ENCODE data around the gene EPHB4.
"Not testable (repeated sequence)": the region's sequence is repeated elsewhere in the genome, so short reads cannot be mapped to it uniquely, and the experiment has no call there.

Gene EPHB4

DNA sequence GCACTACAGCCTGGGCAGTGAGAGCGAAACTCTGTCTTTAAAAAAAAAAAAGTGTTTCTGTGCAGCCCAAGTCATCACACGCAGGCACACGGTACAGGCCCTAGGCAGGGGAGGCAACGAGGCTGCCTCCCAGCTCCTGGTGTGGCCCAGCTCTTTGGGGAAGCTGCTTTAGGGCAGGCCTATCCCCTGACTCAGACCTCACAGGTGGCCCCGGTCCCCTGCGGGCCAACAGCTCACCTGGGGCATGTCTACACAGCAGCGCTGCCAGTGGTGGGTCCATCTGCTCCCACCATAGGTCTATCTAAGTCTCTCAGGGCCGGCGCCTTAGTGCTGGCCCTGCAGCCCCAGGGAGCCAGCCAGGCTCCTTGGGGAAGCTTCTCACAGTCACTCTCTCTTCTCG, 62.5 kb downstream of the EPHB4 start:
- no peak for DNase-seq (ENCODE audit: low spot score)
- no peak overlapping the region for H3K27ac ChIP-seq
- TF ChIP-seq, protein P1, sequence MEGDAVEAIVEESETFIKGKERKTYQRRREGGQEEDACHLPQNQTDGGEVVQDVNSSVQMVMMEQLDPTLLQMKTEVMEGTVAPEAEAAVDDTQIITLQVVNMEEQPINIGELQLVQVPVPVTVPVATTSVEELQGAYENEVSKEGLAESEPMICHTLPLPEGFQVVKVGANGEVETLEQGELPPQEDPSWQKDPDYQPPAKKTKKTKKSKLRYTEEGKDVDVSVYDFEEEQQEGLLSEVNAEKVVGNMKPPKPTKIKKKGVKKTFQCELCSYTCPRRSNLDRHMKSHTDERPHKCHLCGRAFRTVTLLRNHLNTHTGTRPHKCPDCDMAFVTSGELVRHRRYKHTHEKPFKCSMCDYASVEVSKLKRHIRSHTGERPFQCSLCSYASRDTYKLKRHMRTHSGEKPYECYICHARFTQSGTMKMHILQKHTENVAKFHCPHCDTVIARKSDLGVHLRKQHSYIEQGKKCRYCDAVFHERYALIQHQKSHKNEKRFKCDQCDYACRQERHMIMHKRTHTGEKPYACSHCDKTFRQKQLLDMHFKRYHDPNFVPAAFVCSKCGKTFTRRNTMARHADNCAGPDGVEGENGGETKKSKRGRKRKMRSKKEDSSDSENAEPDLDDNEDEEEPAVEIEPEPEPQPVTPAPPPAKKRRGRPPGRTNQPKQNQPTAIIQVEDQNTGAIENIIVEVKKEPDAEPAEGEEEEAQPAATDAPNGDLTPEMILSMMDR (IDR thresholded peaks at IDR 0.05) = no peak
- H3K4me3 ChIP-seq = no peak overlapping the region

DNA sequence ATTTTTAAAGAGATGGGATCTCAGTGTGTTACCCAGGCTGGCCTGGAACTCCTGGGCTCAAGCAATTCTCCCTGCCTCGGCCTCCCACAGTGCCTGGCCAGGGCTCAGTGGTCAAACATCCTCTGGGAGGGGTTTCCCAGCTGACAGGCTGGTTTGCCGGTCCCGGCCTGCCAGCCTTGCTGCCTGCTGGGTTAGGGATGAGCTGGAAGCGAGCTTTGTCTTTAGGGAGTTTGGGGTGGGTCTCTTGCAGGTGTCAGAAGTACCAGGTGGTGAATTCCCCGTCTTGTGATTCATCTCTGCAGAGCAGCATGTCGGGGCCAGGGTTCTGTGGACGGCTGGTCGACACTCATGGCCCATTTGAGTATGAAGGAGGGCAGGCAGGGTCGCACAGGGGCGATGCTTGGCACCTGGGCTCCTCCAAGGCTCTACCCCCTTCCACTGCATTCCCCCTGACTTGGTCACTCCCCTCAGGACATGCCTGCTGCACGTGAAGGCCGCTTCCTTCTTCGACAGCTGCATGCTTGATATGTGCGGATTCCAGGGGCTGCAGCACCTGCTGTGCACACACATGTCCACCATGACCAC, 63.7 kb downstream of the EPHB4 start:
- Histone ChIP-seq H3K4me3 (no peak overlapping the region), H3K27ac (no peak overlapping the region)
- TF ChIP-seq, protein P1 (IDR thresholded peaks at IDR 0.05) = no peak
- DNase-seq (ENCODE audit: low spot score) = no peak

DNA sequence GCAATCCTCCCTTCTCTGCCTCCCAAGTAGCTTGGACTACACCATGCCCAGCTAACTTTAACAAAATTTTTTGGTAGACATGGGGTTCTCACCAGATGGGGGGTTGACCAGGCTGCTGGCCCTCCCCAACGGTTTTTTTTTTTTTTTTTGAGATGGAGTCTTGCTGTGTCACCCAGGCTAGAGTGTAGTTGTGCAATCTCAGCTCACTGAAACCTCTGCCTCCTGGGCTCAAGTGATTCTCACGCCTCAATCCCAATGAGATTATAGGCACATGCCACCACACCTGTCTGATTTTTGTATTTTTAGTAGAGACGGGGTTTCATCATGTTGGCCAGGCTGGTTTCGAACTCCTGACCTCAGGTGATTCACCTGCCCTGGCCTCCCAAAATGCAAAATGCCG, 64.5 kb downstream of the EPHB4 start:
- not testable (repeated sequence) for H3K27ac ChIP-seq, H3K4me3 ChIP-seq

DNA sequence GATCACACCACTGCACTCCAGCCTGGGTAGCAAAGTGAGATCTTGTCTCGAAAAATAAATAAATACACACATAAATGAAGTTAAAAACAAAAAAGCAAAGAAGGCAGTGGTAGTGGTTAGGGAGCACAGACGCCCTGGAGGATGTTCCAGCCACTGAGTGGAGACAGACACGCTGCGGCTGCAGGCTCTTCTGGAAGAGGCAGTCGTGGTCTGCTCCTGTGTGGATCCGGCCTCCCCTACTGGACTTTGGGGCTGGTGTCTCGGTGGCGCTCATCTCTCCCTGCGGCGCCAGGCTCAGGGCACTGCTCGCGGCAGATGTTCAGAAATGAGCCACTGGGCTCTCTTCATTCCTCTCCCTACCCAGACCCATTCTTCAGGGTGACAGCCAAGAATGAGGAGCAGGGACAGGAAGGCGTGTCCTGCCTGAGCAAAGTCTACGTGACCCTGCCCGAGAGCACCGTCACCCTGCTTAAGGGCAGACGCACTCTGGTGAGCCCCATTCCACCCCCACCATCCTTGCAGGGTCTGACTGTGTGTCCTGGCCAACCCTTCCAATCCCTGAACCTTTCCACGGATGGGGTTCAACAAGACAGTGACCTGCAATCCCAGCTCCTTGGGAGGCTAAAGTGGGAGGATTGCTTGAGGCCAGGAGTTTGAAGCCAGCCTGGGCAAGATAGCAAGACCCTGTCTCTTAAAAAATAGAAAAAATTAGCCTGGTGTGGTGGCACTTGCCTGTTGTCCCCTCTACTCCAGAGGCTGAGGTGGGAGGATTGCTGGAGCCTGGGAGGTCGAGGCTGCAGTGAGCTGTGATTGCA, 67.8 kb downstream of the EPHB4 start:
- TF ChIP-seq, protein P1 (IDR thresholded peaks at IDR 0.05) = no peak
- Histone ChIP-seq H3K4me3 (no peak overlapping the region), H3K27ac (no peak overlapping the region)
- no peak for DNase-seq (ENCODE audit: low spot score)

More for the DNA sequence above, 64.5 kb downstream of the EPHB4 start:
- not testable (repeated sequence) for DNase-seq (ENCODE audit: low spot score)

DNA sequence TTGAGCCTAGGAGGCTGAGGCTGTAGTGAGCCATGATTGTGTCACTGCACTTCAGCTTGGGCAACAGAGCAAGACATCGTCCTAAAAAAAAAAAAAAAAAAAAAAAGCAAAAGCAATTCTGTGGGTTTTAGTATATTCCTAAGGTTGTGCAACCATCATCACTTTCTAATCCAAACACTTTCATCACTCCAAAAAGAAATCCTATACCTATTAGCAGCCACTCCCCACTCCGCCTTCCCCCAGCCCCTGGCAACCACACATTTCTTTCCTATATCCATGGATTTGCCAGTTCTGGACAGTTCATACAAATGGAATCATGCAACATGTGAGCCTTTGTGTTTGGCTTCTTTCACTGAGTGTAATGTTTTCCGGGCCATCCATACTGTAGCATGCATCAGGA, 73.6 kb downstream of the EPHB4 start:
- H3K27ac ChIP-seq = no peak overlapping the region
- TF ChIP-seq, protein P1 (IDR thresholded peaks at IDR 0.05) = no peak
- H3K4me3 ChIP-seq = no peak overlapping the region
- DNase-seq (ENCODE audit: low spot score) = no peak

DNA sequence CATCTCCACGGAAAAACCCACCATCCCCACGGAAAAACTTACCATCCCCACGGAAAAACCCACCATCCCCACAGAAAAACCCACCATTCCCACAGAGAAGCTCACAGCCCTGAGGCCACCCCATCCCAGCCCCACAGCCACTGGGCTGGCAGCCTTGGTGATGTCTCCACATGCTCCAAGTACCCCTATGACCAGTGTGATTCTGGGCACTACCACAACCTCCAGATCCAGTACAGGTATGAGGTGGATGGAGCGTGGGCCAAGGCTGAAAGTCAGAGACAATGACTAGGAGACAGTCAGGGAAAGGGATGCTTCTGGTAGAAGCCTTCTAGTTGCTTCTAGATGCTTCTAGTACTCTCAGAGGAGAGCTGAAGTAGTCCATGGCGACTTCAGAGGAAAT, 74.3 kb downstream of the EPHB4 start:
- Histone ChIP-seq H3K27ac (no peak overlapping the region), H3K4me3 (no peak overlapping the region)
- TF ChIP-seq, protein P1 (IDR thresholded peaks at IDR 0.05) = no peak
- no peak for DNase-seq (ENCODE audit: low spot score)
